ENCODE data around the gene COQ8A. TPM values are rescaled to one million over a fixed set of nuclear protein-coding genes. Genes with fewer than 3 reads are reported as not detected.

COQ8A gene
- polyA plus RNA-seq, 1 experiment, result 5.3 TPM

DNA sequence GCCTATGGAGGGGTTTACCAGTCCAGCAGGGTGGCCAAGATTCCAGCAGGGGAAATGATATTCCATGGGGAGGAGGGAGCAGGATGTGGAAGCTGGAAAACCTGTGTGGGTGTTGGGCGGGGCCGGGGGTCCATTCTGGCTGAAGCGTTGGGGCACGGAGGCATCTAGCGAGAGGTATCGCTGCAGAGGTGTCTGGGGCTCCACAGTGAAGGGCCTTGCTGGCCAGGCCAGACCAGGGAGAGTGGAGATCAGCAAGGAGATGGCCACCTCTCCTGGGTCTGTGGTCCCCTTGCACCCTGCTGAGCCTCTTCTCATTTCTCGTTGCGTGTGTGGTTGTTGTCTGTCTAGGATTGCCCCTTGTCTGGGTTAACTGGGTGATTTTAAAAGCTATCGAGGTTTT is 6.2 kb downstream of the COQ8A start:
- H3K27ac ChIP-seq (ENCODE audit: low read depth, low read length), result no peak overlapping the region
- DNase-seq (ENCODE audit: low read depth, low spot score), result no peak
- peaks cover 4% of the 10 kb centered on the region for H3K27me3 ChIP-seq (ENCODE audit: control insufficient read depth, insufficient read depth, low read length)
- no peak for TF ChIP-seq CTCF (IDR thresholded peaks at IDR 0.05; ENCODE audit: low read depth, low read length)
- ChIA-PET POLR2A (no interaction called here), CTCF (no interaction called here)
- no peaks in the 10 kb centered on the region for H3K9me3 ChIP-seq (ENCODE audit: control insufficient read depth, insufficient read depth, low read length)
- no peak overlapping the region for H3K4me3 ChIP-seq (ENCODE audit: low read depth, low read length)

- no peak overlapping the region for H3K4me3 ChIP-seq (ENCODE audit: low read depth, low read length)
- DNase-seq (ENCODE audit: low read depth, low spot score), result no peak
- TF ChIP-seq CTCF (IDR thresholded peaks at IDR 0.05; ENCODE audit: low read depth, low read length), result no peak
- peaks cover 4% of the 10 kb centered on the region for H3K27me3 ChIP-seq (ENCODE audit: control insufficient read depth, insufficient read depth, low read length)
- POLR2A ChIA-PET, result no interaction called here
- H3K27ac ChIP-seq (ENCODE audit: low read depth, low read length), result no peak overlapping the region
- no peaks in the 10 kb centered on the region for H3K9me3 ChIP-seq (ENCODE audit: control insufficient read depth, insufficient read depth, low read length)
- CTCF ChIA-PET, result no interaction called here
These were observed 6.7 kb downstream of the COQ8A start for GRCh38 chr1:226946841-226947240.

GRCh38 chr1:226948051-226948450 is 8.0 kb downstream of the COQ8A start:
- TF ChIP-seq CTCF (IDR thresholded peaks at IDR 0.05; ENCODE audit: low read depth, low read length), result no peak
- CTCF ChIA-PET, result no interaction called here
- POLR2A ChIA-PET, result no interaction called here
- Histone ChIP-seq H3K27ac (ENCODE audit: low read depth, low read length) (no peak overlapping the region), H3K27me3 (ENCODE audit: control insufficient read depth, insufficient read depth, low read length) (peaks cover 2% of the 10 kb centered on the region), H3K9me3 (ENCODE audit: control insufficient read depth, insufficient read depth, low read length) (no peaks in the 10 kb centered on the region), H3K4me3 (ENCODE audit: low read depth, low read length) (no peak overlapping the region)
- no peak for DNase-seq (ENCODE audit: low read depth, low spot score)

DNA sequence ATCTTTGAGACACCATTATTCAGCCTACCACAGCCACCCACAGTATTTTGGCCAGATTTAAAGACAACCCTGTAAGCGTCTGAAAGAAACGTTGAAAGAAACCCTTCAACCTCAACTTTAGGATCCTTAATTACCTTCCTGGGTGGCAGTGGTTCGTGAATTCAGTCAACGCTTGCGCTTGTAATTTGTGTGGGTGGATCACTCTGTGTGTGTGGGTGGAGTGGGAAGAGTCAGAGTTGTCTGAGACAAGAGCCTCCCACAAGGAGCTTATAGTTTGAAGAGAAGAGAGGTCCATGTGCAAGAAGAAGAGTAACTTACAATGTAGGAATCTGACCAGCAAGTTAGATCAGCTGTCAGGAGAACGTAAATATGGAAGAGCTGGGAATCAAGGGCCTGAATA is 8.4 kb downstream of the COQ8A start:
- Histone ChIP-seq H3K9me3 (ENCODE audit: control insufficient read depth, insufficient read depth, low read length) (no peaks in the 10 kb centered on the region), H3K27ac (ENCODE audit: low read depth, low read length) (no peak overlapping the region), H3K27me3 (ENCODE audit: control insufficient read depth, insufficient read depth, low read length) (no peaks in the 10 kb centered on the region), H3K4me3 (ENCODE audit: low read depth, low read length) (no peak overlapping the region)
- POLR2A ChIA-PET, result no interaction called here
- no peak for DNase-seq (ENCODE audit: low read depth, low spot score)
- no peak for TF ChIP-seq CTCF (IDR thresholded peaks at IDR 0.05; ENCODE audit: low read depth, low read length)
- CTCF ChIA-PET, result no interaction called here

DNA sequence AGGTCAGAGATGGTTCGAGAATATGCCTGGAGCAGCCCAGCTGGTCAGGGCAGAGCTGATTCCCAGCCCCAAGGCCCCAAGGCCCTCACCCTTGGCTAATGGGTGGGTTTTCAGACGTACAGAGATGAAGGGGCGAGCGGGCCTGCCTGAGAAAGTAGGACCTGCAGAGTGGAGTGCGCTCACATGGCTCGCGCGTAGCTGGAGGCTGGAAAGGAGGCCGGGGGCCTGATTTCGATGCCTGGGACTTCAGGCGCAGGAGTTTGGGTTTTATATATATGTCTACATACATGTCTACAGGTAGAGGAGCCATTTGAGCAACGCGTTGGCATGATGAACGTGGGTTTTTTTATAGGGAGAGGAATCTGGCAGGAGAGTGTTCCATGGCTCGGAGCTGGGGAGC is 8.9 kb downstream of the COQ8A start:
- no peak overlapping the region for H3K4me3 ChIP-seq (ENCODE audit: low read depth, low read length)

More for the DNA sequence above, 8.9 kb downstream of the COQ8A start:
- Histone ChIP-seq H3K27me3 (ENCODE audit: control insufficient read depth, insufficient read depth, low read length) (no peaks in the 10 kb centered on the region), H3K27ac (ENCODE audit: low read depth, low read length) (no peak overlapping the region), H3K9me3 (ENCODE audit: control insufficient read depth, insufficient read depth, low read length) (no peaks in the 10 kb centered on the region)
- TF ChIP-seq CTCF (IDR thresholded peaks at IDR 0.05; ENCODE audit: low read depth, low read length), result no peak
- POLR2A ChIA-PET, result no interaction called here
- CTCF ChIA-PET, result no interaction called here
- no peak for DNase-seq (ENCODE audit: low read depth, low spot score)
